ENCODE results near the gene DDX49. TPM values are rescaled to one million over a fixed set of nuclear protein-coding genes. Genes with fewer than 3 reads are reported as not detected.

DDX49 gene, protein sequence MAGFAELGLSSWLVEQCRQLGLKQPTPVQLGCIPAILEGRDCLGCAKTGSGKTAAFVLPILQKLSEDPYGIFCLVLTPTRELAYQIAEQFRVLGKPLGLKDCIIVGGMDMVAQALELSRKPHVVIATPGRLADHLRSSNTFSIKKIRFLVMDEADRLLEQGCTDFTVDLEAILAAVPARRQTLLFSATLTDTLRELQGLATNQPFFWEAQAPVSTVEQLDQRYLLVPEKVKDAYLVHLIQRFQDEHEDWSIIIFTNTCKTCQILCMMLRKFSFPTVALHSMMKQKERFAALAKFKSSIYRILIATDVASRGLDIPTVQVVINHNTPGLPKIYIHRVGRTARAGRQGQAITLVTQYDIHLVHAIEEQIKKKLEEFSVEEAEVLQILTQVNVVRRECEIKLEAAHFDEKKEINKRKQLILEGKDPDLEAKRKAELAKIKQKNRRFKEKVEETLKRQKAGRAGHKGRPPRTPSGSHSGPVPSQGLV
- total RNA-seq, result 58.7 and 63.4 TPM in 2 replicates

DNA sequence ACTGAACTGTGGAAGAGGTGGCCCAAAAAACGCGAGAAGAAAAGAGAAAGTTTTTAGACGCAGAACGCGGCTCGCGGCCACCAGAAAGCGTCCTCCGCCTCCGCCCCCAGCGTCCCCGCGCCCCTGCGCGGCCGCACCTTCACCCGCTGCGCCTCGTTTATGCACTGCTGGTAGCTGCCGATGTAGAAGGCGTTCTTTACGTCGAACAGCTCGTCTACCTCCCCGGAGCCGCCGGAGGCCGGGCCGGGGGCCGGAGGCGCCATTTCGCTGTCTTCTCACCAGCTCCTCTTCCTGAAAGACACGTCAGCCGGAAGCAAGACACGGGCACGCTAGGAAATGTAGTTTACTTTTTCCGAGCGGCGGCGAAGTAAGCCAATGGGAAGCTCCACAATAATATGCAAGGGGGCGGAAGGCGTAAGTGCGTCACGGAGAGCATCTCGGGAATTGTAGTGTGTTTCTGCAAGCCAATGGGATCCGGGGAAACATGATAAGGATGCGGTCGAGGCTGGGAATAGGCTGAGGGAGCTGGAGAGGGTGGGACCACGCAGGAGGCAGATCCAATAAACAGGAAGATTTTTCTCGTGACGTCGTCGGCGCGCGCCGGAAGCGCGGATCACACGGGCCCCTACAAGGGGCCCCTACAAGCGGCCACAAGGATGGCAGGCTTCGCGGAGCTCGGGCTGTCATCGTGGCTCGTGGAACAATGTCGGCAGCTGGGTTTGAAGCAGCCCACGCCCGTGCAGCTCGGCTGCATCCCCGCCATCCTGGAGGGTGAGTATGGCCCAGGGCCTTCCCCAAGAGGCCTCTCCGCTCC is at the start of gene DDX49, which contains the start of gene COPE:
TSS of gene DDX49 (plus strand) at position 630 of the 814 bp plus-strand sequence. CDS start at position 657, 27 bp downstream.
TSS of gene COPE (minus strand) at position 302 of the 814 bp plus-strand sequence. CDS start at position 263, 39 bp downstream.
- intact Hi-C loops (cut with micrococcal nuclease), result loop anchor here (1.0 to 5.0 kb wide), 7 partner anchors 88 to 397 kb away; partner anchors contain the start of genes BORCS8, ELL, RFXANK and TMEM161A

DNA sequence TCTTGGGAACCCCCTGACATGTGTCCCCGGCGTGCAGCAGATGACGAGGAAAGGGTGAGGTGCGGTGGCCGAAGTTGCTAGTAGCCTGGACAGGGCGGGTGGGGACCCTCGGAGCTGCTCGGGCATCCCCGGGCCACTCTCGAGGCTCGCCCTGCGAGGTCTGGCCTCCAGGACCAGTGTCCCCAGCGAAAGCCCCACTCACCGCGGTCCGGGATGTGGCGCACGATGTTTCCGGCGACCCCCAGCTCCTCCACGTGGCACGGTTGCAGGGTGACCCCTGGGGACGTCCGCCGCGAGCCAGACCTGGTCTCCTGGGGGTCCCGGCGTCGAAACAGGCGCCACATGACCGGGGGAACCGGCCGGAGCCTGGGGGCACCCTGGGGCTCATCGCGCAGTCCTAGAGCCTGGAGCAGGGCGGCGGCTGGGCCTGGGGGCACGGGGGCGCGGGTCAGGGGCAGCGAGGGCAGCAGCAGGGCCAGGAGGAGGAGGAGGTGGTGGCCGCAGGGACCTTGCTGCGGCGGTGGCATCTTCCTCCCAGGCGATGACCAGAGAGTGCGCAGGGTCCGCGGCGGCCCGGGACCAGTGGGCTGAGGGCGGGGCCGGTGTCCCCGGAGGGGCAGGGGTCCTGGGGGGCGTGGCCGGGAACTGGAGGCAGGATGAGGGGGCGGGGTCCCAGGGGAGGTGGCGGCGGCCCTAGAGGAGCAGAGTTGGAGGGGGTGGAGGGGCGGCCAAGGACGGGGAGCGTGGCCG is 49.6 kb upstream of the DDX49 start:
- intact Hi-C loops (cut with micrococcal nuclease), result no loop called here

DNA sequence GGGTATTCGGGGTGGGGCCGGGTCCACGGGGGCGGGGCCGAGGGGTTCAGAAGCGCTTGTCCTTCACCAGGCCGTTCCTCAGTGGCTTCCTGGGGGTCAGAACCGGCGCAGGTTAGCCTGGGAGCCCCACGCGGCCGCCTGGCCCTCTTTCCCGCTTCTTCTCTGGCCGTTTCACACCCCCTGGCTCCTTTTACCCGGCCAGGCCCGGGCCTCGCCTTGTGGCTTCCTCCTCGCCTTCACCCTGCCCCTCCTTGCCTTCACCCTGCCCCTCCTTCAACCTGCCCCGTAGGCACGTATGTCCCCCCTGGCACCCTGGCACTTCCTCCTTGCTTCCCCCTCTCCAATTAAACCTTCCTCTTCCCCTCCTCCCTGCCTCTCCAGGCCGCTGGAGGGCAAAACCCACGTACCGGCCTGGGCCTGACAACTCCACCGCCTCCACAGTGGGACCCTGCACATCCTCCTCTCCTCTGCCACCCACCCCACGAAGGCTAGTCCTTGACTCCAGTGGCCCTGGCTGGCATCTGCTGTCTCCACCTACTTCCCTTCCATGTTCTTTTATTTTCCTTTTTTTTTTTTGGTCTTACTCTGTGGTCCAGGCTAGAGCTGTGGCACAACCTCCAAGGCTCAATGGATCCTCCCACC is 48.9 kb upstream of the DDX49 start:
- intact Hi-C loops (cut with micrococcal nuclease), result no loop called here

DNA sequence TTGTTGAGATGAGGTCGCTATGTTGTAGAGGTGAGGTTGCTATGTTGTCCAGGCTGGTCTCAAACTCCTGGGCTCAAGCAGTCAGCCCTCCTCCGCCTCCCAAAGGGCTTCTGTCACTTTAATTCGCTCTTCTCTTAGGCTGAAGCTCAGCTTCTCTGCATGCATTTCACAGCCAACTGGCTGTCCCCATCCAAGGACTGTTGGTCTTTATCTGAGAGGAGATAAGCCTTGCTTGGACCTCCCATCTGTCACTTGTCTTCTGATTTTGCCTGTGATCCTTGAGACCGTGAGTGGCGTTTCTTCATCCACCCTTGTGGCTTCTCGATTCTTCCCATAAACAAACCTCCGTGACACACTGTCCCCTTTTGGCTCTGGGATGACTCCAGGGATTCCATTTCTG is 48.0 kb upstream of the DDX49 start:
- intact Hi-C loops (cut with micrococcal nuclease), result no loop called here

DNA sequence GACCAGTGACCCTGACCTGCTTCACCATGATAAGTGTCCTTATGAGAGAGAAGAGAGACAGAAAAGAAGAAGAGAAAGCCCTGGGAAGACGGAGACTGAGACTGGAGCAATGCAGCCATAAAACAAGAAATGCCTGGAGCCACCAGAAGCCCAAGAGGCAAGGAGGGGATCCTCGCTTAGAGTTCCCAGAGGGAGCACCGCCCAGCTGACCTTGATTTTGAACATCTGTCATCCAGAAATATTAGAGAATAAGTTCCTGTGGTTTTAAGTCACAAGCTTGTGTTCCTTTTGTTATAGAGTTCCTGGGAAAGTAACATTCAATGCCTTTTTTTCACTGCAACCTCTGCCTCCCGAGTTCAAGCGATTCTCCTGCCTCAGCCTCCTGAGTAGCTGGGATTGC is 43.8 kb upstream of the DDX49 start:
- intact Hi-C loops (cut with micrococcal nuclease), result no loop called here

DNA sequence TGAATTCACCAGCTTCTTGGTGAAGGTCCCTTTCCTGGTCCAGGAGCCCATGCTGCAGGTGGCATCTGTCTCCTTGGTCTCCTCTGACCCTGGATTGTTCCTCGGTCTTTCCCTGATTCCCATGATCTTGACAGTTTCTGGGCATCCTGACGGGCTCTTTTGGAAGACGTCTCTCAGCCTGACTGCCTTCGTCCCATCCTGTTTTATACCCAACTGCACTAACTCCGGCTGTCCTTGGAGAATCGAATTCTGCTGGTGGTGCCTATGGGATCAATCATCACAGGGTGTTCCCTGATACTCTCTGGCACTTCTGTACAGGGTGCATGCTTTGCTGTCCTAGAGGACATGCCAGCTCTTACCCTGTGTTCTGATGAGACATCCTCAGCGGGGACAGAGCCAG is 42.6 kb upstream of the DDX49 start:
- intact Hi-C loops (cut with micrococcal nuclease), result no loop called here

DNA sequence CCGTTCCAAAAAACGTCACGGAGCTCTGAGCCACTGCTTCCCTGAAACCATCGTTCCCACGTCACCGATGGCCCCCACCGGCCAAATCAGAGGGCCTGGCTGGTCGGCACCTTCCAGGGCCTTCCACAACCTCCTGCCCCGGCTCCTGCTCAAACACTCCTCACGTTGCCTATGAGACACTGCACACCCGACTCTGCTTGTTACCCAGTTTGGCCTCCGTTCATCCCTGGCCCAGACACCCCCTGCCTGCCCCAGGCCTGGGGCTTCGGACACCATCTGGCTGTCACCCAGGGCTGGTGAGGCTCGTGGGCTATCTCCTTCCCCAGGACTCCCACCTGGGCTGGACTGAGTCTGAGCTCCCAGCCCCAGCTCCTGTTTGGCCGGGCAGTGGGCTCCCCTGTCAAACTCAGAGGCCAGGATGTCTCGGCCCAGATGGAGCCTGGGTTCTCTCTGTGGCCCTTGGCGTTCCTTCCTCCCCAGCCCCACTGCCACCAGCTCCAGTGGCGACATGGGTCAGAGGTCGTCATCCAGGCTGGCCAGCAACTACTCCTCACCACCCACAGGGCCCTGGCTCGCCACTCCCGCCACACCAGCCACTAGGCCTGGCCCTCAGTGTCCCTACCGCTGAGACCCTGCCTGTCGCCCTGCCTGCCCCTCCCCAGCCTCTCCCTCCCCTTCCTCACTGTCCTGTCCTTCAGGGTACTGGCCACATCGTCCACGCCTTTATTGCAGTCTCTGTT is 41.3 kb upstream of the DDX49 start:
- intact Hi-C loops (cut with micrococcal nuclease), result no loop called here

DNA sequence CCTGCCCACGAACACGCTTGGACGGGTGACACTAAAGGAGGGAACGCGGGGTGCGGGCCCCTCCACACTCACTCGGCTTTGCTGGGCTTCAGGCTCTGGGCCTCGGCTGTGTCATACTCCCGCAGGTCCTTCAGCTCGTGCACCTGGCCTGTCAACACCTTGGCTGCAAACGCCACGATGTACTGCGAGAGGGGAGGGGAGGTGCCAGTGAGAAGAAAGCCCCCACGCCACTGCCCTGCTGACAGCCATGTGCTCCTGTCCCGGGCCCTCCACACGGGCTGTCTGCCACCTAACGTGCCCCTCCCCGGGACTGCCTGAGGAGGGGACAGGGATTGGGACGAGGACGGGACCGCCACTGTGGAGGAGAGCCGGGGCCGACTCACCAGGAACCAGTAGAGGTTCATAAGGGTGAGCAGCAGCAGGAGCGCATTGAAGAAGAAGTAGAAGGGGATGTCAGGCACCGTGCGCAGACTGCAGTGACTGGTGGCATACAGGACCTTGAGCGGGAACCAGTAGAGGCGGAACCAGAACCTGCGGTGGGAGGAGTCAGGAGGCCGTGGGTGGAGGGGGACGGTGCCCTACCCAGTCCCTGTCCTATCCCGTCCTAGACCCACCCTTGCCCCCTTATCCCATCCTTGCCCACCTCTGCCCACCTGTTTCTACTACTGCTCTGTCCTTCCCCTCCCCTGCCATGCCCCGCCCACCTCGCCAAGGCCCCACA is 40.5 kb upstream of the DDX49 start:
- intact Hi-C loops (cut with micrococcal nuclease), result no loop called here

DNA sequence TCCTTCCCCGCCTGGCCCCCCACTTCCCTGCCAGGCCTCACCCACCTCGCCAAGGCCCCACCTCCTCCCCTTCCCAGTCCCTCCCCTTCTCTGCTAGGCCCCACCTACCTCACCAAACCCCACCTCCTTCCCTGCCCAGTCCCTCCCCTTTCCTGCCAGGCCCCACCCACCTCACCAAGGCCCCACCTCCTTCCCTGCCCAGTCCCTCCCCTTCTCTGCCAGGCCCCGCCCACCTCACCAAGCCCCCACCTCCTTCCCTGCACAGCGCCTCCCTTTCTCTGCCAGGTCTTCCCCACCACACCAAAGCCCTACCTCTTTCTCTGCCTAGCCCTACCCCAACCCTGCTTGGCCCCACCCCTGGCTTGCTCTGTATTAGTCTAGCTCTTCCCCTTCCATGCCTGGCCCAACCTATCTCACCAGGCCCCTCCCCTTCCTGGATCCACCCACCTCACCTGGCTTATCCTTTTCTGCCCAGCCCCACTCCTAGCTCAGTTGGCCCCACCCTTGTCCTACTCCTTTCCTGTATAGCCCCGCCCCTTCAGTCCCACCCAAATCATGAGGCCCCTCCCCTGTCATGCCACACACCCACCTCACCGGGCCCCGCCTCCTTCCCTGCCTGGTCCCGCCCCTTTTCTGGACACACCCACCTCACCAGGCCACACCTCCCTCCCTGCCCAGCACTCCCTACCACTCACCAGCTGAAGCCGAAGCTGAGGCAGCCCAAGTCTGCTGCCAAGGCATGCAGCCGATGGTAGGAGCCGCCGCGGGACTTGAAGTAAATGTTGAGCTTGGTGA is 39.7 kb upstream of the DDX49 start:
- intact Hi-C loops (cut with micrococcal nuclease), result no loop called here

DNA sequence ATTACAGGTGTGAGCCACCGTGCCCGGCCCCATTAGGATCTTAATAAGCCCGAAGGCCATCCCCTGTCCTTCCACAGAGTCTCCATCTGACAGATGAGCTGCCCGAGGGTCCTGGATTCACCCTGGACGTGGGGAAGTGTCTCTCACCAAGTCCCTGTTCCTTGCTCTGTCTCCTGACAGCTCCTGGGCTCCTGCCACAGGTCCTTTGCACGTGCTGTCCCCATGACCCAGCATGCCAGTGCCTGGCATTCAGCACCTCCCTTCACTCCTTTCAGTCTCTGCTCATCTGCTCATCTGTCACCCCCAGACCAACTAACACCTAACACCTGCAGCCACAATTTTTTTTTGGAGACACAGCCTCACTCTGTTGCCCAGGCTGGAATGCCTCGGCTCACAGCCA is 38.0 kb upstream of the DDX49 start:
- intact Hi-C loops (cut with micrococcal nuclease), result no loop called here

DNA sequence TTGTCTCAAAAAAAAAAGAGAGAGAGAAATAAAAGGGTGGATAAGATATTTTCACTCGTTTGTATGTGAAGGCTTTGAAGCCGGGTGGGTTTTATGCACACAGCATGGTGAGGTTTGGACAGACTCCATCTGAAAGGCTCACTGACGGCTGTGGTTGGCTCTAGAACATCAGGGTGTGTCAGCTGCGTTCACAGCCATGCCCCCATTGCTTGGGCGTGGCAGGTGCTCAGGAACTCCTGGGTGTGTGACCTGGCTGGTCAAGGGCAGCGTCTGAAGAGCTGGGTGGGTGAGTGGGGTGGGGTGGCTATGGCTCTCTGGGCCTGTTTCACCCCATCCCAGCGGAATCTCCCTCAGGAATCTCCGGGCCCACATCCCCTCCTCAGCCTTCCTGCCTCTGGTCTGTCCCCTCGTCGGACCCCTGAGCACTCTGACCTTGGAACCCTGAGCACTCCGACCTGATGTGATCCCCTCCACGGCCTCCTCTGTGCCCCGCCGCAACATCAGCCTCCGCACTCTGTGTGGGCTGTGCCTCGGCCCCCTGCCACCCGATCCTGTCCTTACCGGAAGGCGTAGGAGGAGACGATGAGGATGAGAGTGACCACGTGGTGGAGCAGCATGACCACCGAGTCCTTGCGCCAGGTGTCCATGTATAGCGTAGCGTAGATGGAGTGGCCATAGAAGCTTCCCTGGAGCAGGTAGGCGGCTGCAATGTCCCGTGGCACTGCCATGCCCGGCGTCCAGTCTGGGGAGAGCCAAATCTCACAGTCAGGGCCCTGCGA is 35.8 kb upstream of the DDX49 start:
- intact Hi-C loops (cut with micrococcal nuclease), result no loop called here

DNA sequence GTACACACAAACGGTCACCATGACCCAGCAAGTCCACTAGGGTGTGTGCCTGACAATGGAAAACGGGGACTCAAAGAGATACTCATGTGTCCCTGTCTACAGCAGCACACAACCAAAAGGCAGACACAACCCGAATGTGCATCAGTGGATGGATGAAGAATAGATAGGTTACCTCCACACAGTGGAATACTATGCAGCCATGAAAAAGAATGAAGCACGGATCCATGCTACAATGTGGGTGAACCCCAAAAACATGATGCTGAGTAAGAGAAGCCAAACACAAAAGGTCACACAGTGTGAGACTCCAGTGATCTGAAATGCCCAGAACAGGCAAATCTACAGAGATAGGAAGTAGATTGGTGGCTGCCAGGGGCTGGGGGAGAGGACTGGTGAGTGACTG is 32.5 kb upstream of the DDX49 start:
- intact Hi-C loops (cut with micrococcal nuclease), result no loop called here

DNA sequence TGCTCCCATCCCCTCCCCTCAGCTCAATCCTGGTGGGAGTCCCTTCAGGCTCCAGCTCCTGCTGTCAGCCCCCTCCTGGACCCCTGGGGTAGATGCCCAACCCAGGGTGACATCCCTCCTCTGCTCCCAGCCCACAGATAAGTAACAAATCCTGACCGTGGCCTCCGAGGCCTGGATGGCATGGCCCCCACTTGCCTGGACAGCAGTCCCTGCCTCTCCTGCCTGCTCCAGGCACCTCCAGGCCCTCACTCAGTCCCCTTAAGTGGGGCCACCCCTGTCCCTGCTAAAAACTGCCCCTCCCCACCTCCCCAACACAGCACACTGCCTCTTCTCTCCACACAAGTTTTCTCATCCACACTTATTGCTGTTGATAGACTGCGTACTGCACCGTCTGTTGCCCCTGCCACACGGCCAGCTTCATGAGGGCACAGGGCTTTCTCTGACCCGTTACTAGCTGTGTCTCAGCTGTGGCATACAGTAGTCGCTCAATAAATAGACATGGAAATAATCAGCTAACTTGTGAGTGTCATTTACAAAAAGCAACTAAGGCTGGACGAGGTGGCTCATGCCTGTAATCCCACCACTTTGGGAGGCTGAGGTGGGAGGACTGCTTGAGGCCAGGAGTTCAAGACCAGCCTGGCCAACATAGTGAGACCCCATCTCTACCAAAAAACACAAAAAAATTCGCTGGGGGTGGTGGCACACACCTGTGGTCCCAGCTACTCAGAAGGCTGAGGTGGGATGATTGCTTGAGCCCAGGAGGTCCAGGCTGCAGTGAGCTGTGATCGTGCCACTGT is 29.4 kb upstream of the DDX49 start:
- intact Hi-C loops (cut with micrococcal nuclease), result no loop called here

DNA sequence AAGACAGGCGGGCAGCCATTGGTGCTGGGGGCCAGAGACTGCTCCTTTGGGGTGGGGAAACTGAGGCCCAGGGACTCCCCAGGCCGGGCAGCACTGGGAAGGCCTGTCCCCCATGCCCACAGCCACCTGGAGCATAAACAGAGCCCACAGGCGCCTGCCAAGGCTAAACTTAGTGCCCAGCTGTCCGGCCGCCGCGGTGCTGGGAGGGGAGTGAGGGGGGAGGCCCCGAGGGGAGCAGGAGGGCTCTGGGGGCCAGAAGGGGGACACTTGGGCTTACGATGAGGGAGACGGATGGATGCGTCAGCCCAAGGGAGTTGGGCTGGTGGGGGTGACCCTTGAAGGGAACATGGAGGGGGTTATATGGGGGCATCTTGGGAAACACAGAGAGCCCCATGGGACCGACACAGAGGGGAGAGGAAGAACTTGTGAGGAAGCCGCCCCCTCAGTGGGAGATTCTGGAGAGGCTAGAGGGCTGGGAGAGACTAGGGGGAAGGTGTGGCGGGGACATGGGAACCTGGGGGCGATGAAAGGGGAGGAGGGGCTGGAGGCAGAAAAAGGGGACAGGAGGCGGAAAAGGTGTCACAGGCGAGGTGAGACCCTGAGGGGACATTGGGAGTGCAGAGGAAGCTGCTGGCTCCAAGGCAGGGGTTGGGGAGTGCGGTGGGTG is 25.8 kb upstream of the DDX49 start:
- intact Hi-C loops (cut with micrococcal nuclease), result no loop called here

DNA sequence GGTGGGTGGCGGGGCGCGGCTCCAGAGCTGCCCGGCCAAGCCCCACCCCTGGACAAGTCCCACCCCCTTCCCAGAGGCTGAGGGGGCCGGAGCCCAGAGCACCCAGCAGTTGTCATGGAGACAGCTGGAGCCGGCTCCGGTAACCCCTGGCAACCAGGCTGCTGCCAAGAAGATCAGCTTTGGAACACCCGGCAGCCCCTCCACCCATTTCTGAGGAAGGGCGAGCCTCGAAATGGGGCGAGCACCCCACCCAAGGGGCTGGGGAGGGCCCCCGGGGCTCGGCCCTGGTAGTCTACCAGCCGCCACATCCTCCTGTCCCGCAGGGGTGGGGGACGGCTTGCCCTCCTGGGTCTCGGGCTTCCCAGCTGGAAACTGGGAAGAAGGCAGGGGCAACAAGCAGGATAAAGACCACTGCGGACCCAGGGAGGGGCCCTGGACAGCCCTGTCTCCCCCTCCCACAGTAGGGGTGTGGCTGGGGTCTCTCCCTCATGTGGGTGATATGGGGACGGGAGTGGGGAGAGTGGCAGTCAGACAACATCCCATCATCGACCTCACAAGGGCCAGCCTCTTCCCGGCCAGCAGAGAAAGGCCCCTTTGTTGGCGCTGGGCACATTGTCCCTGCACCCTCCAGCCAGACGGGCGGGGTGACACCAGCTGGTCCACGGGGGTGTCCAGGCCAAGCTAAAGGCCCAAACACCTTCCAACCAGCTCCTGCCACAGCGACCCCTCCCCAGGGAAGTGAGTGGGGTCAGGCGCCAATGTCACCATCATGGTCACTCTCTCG is 25.1 kb upstream of the DDX49 start:
- intact Hi-C loops (cut with micrococcal nuclease), result no loop called here

Measured in T-helper 2 cell treated with Interferon-gamma antibody and Interleukin-4, amounts not matched to agents 100 ng/mL and 5 ng/mL, for 36 hours (primary cell).